K562 (cell line): Measurements from ENCODE around the gene SLC35E2B. TPM values are rescaled to one million over a fixed set of nuclear protein-coding genes. Genes with fewer than 3 reads are reported as not detected.
A peak's percentile ranks its signal among the peaks of the same experiment; 100 is the strongest.
"Not testable (repeated sequence)": the region's sequence is repeated elsewhere in the genome, so short reads cannot be mapped to it uniquely, and the experiment has no call there.

ENCODE experiments used
- ASH1L ChIP-seq: fragments of 450-650 bp; IDR thresholded peaks from 2 replicates; pipeline ENCODE4 v1.6.1; 2018; ENCODE audit warnings: borderline replicate concordance, mild to moderate bottlenecking, low read depth; ENCODE audit not compliant: partially characterized antibody
- CHD2 ChIP-seq: IDR thresholded peaks from 2 replicates; pipeline ENCODE4 v1.6.1; 2011; ENCODE audit warnings: low read depth, low read length
- DMBX1 ChIP-seq: fragments of 250-450 bp; sonication (Bioruptor Pico); IDR thresholded peaks from 2 replicates; pipeline ENCODE4 v1.8.0; 2022; ENCODE audit warnings: inconsistent platforms, mild to moderate bottlenecking, moderate library complexity, borderline replicate concordance
- FOXK2 ChIP-seq, 2 experiments: fragments of 450-650 bp; IDR thresholded peaks in 1 of 2; conservative IDR thresholded peaks in 1 of 2; 2 replicates each; pipeline ENCODE4 v1.6.1; 2016; ENCODE audit warnings: low read depth in 2 of 2, mild to moderate bottlenecking in 1 of 2
- KHSRP ChIP-seq: fragments of 450-650 bp; IDR thresholded peaks from 2 replicates; pipeline ENCODE4 v1.6.1; 2017
- L3MBTL2 ChIP-seq: fragments of 450-650 bp; IDR thresholded peaks from 2 replicates; pipeline ENCODE4 v1.6.1; 2016; ENCODE audit warnings: mild to moderate bottlenecking, moderate library complexity
- MBD2 ChIP-seq: sonication (generic); IDR thresholded peaks from 2 replicates; pipeline ENCODE4 v1.6.1; 2016; ENCODE audit warnings: low read depth, borderline replicate concordance
- MXI1 ChIP-seq: IDR thresholded peaks from 2 replicates; pipeline ENCODE4 v1.6.1; 2011; ENCODE audit warnings: low read depth, mild to moderate bottlenecking, improper control_type of control experiment, low read length
- PHB ChIP-seq: fragments of 250-450 bp; sonication (Bioruptor Pico); IDR thresholded peaks from 2 replicates; pipeline ENCODE4 v1.5.0; 2021
- PKNOX1 ChIP-seq: fragments of 450-650 bp; IDR thresholded peaks from 2 replicates; pipeline ENCODE4 v1.6.1; 2016
- POLR2B ChIP-seq: fragments of 450-650 bp; IDR thresholded peaks from 2 replicates; pipeline ENCODE4 v1.6.1; 2018; ENCODE audit warnings: low read depth; ENCODE audit not compliant: partially characterized antibody
- SETDB1 ChIP-seq: IDR thresholded peaks from one replicate; pipeline ENCODE4 v1.6.1; 2012; ENCODE audit warnings: low read length, control low read depth, inconsistent platforms
- TOE1 ChIP-seq, 2 experiments: fragments of 450-650 bp in 1 of 2; sonication (generic) in 1 of 2; formaldehyde crosslinking in 1 of 2; IDR thresholded peaks; 2 replicates each; pipeline versions ENCODE4 v1.7.1 to v1.8.0; 2016 to 2022; ENCODE audit warnings: borderline replicate concordance in 2 of 2, mild to moderate bottlenecking in 2 of 2, antibody characterized with exemption in 1 of 2, inconsistent platforms in 1 of 2, low read depth in 1 of 2, missing genetic modification reagents in 1 of 2, moderate library complexity in 1 of 2
- polyA plus RNA-seq, 8 experiments: library from polyadenylated mRNA; depleted of rRNA in 4 of 8; stranded (reverse) in 5 of 8; unstranded in 3 of 8; fragments of >200 nt; fragmentation: Nextera tagmentation in 2 of 8; fragmentation: Illumina TruSeq in 1 of 8; extraction: Ambion mirVana in 2 of 8; extraction: Trizol in 1 of 8; gene quantifications; 2 replicates each; pipeline versions ENCODE4 v1.2.1 to v1.2.3, GENCODE V29; 2011 to 2014; ENCODE audit warnings: inconsistent platforms in 1 of 8, missing spikeins in 1 of 8
- total RNA-seq, 7 experiments: library from RNA; depleted of rRNA in 6 of 7; stranded (reverse); fragments of >200 nt in 6 of 7; fragmentation: Illumina TruSeq in 2 of 7; extraction: Trizol in 2 of 7; gene quantifications; 2 replicates each; pipeline versions ENCODE4 v1.2.1 to v1.2.3, GENCODE V29; 2011 to 2021; ENCODE audit warnings: low replicate concordance in 1 of 7
- TF ChIP-seq, protein P1 (sequence below): fragments of 450-650 bp; IDR thresholded peaks from 2 replicates; pipeline ENCODE4 v1.6.1; 2016; ENCODE audit warnings: mild to moderate bottlenecking, moderate library complexity

SLC35E2B gene
- total and polyA plus RNA-seq, 9 of the 15 experiments (the other 6 are each of a cell fraction or from before 2014, with no cell fraction given): 4.7 to 44.6 (median 20.7) TPM

- TF ChIP-seq, protein P1, sequence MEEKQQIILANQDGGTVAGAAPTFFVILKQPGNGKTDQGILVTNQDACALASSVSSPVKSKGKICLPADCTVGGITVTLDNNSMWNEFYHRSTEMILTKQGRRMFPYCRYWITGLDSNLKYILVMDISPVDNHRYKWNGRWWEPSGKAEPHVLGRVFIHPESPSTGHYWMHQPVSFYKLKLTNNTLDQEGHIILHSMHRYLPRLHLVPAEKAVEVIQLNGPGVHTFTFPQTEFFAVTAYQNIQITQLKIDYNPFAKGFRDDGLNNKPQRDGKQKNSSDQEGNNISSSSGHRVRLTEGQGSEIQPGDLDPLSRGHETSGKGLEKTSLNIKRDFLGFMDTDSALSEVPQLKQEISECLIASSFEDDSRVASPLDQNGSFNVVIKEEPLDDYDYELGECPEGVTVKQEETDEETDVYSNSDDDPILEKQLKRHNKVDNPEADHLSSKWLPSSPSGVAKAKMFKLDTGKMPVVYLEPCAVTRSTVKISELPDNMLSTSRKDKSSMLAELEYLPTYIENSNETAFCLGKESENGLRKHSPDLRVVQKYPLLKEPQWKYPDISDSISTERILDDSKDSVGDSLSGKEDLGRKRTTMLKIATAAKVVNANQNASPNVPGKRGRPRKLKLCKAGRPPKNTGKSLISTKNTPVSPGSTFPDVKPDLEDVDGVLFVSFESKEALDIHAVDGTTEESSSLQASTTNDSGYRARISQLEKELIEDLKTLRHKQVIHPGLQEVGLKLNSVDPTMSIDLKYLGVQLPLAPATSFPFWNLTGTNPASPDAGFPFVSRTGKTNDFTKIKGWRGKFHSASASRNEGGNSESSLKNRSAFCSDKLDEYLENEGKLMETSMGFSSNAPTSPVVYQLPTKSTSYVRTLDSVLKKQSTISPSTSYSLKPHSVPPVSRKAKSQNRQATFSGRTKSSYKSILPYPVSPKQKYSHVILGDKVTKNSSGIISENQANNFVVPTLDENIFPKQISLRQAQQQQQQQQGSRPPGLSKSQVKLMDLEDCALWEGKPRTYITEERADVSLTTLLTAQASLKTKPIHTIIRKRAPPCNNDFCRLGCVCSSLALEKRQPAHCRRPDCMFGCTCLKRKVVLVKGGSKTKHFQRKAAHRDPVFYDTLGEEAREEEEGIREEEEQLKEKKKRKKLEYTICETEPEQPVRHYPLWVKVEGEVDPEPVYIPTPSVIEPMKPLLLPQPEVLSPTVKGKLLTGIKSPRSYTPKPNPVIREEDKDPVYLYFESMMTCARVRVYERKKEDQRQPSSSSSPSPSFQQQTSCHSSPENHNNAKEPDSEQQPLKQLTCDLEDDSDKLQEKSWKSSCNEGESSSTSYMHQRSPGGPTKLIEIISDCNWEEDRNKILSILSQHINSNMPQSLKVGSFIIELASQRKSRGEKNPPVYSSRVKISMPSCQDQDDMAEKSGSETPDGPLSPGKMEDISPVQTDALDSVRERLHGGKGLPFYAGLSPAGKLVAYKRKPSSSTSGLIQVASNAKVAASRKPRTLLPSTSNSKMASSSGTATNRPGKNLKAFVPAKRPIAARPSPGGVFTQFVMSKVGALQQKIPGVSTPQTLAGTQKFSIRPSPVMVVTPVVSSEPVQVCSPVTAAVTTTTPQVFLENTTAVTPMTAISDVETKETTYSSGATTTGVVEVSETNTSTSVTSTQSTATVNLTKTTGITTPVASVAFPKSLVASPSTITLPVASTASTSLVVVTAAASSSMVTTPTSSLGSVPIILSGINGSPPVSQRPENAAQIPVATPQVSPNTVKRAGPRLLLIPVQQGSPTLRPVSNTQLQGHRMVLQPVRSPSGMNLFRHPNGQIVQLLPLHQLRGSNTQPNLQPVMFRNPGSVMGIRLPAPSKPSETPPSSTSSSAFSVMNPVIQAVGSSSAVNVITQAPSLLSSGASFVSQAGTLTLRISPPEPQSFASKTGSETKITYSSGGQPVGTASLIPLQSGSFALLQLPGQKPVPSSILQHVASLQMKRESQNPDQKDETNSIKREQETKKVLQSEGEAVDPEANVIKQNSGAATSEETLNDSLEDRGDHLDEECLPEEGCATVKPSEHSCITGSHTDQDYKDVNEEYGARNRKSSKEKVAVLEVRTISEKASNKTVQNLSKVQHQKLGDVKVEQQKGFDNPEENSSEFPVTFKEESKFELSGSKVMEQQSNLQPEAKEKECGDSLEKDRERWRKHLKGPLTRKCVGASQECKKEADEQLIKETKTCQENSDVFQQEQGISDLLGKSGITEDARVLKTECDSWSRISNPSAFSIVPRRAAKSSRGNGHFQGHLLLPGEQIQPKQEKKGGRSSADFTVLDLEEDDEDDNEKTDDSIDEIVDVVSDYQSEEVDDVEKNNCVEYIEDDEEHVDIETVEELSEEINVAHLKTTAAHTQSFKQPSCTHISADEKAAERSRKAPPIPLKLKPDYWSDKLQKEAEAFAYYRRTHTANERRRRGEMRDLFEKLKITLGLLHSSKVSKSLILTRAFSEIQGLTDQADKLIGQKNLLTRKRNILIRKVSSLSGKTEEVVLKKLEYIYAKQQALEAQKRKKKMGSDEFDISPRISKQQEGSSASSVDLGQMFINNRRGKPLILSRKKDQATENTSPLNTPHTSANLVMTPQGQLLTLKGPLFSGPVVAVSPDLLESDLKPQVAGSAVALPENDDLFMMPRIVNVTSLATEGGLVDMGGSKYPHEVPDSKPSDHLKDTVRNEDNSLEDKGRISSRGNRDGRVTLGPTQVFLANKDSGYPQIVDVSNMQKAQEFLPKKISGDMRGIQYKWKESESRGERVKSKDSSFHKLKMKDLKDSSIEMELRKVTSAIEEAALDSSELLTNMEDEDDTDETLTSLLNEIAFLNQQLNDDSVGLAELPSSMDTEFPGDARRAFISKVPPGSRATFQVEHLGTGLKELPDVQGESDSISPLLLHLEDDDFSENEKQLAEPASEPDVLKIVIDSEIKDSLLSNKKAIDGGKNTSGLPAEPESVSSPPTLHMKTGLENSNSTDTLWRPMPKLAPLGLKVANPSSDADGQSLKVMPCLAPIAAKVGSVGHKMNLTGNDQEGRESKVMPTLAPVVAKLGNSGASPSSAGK: peak; percentile 84
- TF ChIP-seq PHB (CRISPR knock-in tag): peak; percentile 10; the same call in 1 of the 2 replicates
- TF ChIP-seq PKNOX1: peak; percentile 69
- peak; percentile 31; the same call in 1 of the 2 replicates for TF ChIP-seq MXI1
- peak; percentile 96 for TF ChIP-seq L3MBTL2
- TF ChIP-seq KHSRP: peak; percentile 91
- TF ChIP-seq TOE1 (IDR thresholded peaks at IDR 0.05; ENCODE audit: borderline replicate concordance): peak; percentile 39; the same call in 1 of the 2 replicates
- not testable (repeated sequence) for TF ChIP-seq TOE1 (CRISPR knock-in tag; IDR thresholded peaks at IDR 0.05; ENCODE audit: borderline replicate concordance, low read depth)
- TF ChIP-seq POLR2B: peak; percentile 75
- TF ChIP-seq ASH1L: peak; percentile 70
- TF ChIP-seq CHD2: peak; percentile 44; the same call in 1 of the 2 replicates
- TF ChIP-seq FOXK2 (conservative IDR thresholded peaks at IDR 0.05 in 1 of 2, IDR thresholded peaks at IDR 0.05 in 1 of 2; ENCODE audit: low read depth in 2 of 2): peak; percentile 96 to 98
- 0 out of 2 replicates have a peak, but pooled peaks have one; percentile 12 for TF ChIP-seq DMBX1 (CRISPR knock-in tag)
- peak; percentile 25 for TF ChIP-seq SETDB1
- 0 out of 2 replicates have a peak, but pooled peaks have one; percentile 50 for TF ChIP-seq MBD2
Observed at GRCh38 chr1:1724035-1724864, 31.7 kb upstream of the SLC35E2B start, which contains the start of gene CDK11A (continued).
